HG02623 (cell line): Measurements from ENCODE around the gene MAP3K12.

ENCODE experiments used
- ATAC-seq: cut with Tn5 transposase; IDR thresholded peaks from one replicate; pipeline ENCODE4 v1.9.1; 2021; ENCODE audit warnings: moderate library complexity; ENCODE audit not compliant: unreplicated experiment

MAP3K12 gene

GRCh38 chr12:53474077-53474476 lies 25.2 kb downstream of the MAP3K12 start:
- no peak for ATAC-seq

GRCh38 chr12:53472056-53472582 lies 27.1 kb downstream of the MAP3K12 start:
- no peak for ATAC-seq

- no peak for ATAC-seq
These were observed 31.0 kb downstream of the MAP3K12 start for GRCh38 chr12:53468282-53468681.

DNA sequence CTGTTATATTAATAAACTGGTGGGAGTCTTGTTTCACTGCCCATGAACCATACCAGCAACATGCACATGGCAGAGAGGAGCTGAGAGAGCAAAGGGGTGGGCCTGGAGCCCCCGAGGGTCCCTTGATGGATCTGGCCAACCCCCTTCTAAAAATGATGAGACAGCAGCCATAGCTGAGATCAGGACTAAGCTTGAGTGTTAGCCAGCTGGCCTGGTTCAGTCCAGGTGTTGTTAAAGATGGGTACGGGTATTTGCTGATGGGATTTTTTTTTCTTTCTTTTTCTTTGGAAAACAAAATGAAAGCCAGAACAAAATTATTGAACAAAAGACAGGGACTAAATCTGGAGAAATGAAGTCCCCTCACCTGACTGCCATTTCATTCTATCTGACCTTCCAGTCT lies 31.4 kb downstream of the MAP3K12 start:
- ATAC-seq: no peak

DNA sequence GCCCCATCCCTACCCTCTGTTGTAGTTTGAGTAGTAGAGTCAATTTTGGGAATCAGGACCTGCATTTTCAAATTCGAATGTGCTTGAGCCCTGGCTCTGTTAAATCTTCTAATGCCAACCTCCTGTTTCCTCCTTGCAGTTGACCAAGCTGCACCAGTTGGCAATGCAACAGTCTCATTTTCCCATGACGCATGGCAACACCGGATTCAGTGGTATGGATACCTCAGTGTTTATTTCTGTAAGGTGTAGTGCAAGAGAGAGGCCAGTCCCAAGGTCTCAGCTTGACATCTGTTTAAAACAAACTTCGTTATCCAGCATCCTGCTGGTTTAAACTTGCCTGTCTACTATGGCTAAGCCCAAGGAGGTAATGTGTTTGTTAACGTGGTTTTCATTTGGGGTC lies 32.2 kb downstream of the MAP3K12 start:
- no peak for ATAC-seq

DNA sequence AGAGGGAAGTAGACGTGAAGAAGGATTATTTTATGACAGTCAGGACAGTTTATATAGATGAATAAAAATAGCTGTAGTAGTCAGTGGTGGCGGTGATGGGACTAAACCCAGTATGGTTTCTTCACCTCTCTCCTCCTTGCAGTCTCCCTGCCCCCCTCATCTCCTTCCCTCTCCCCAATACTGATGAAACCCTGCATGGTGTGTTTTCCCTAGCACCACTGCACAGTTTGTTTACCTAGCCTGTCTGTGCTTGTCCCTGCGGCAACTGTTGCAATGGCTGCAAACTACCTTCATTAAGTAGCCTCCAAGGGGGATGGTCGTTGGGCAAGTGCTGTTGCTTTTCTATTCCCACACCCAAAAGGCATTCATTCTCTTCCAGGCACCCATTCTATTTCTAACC lies 32.6 kb downstream of the MAP3K12 start:
- no peak for ATAC-seq

GRCh38 chr12:53465679-53466078 lies 33.6 kb downstream of the MAP3K12 start:
- ATAC-seq: no peak

GRCh38 chr12:53464685-53465418 lies 34.4 kb downstream of the MAP3K12 start:
- no peak for ATAC-seq

GRCh38 chr12:53463802-53464560 lies 35.3 kb downstream of the MAP3K12 start:
- no peak for ATAC-seq

DNA sequence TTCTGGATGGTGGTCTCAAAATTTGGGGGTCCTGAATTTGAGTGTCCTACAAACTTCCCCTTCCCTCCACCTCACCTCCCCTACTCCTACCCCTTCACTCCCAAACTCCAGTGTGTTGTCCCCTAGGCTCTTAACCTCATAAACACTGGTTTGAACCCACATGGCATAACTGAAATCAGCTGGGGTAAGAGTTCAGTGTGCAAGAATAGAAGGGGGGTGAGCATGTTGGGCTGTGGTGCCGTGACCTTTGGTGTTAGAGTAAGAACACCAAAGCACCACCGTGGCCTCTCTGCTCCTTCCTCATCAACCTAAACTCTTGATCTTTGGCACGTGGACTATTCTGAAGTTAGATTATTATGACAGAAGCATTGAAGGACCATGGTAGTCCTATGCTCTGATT lies 36.3 kb downstream of the MAP3K12 start:
- no peak for ATAC-seq

DNA sequence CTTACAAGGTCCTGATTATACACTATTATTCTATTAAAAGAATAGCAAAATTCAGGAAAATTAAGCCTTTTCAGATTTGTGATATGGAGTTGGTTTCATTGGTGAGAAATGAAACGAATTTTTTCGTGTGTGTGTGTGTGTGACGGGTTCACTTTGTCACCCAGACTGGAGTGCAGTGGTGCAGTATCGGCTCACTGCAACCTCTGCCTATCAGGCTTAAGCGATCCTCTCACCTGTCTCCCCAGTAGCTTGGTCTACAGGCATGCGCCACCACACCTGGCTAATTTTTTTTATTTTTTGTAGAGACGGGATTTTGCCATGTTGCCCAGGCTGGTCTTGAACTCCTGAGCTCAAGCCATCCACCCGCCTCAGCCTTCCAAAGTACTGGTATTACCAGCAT lies 37.7 kb downstream of the MAP3K12 start:
- no peak for ATAC-seq

DNA sequence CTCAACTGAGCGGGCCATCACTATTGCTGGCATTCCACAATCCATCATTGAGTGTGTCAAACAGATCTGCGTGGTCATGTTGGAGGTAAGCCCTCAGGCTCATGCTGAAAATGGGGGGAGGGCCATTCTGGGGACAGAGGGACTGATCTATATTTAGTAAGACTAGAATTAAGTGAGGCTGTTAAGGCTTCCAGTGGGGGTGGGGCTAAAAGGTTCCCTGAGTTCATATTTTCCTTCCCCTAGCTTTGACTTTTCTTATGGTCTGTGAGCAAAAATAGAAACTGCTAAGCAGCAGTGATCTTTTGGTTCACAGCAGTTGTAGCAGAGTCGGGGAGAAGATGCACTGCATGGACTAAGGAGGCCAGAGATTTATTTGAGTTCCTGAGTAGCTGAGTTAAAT lies 38.2 kb downstream of the MAP3K12 start:
- ATAC-seq: no peak

DNA sequence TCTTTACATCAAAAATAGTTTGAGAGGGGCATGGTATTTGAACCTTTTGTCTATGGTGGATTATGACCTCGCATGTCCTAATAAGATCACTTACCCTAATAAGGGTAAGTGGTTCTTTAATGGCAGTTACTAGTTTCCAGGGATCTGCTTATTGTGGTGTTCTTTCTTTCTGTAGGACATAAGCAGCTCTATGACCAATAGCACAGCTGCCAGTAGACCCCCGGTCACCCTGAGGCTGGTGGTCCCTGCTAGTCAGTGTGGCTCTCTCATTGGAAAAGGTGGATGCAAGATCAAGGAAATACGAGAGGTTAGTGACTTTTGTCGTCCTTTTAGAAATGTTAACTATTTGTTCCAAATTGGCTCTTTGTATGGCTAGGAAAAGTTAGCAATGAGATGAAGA lies 40.2 kb downstream of the MAP3K12 start:
- no peak for ATAC-seq

GRCh38 chr12:53456654-53457366 lies 42.4 kb downstream of the MAP3K12 start:
- no peak for ATAC-seq

GRCh38 chr12:53454707-53455106 lies 44.6 kb downstream of the MAP3K12 start:
- ATAC-seq: no peak

DNA sequence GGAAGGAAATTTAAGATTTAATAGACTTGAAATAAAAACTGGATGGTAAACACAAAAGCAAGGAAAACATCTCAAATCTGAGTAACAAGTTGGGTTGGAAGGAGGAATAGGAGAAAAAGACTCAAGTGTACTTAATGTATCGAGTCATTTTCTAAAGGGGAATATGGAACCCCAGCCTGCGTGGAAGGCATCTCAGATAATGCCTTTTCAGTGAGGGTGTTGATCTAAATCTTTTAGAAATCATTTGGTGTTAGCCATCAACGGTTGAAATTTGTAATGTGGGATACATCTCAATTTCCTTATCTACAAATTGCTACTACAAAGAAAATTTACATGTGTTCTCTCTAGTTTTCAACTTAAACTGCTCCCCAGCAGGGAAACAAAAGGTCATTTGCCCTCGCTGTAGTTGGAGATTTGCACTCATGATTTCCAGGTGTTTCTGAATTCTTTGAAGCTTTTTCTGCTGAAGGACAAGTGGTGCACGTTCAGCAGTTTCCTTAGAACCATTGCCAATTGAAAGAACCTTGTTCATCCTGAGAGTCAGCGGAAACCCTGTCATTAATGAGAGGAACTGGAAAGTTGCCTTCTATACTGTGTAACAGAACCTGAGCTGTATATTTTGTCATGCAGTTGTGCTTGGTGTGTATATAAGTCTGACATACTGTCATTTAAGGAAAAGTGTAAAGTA lies 45.2 kb downstream of the MAP3K12 start:
- ATAC-seq: no peak

DNA sequence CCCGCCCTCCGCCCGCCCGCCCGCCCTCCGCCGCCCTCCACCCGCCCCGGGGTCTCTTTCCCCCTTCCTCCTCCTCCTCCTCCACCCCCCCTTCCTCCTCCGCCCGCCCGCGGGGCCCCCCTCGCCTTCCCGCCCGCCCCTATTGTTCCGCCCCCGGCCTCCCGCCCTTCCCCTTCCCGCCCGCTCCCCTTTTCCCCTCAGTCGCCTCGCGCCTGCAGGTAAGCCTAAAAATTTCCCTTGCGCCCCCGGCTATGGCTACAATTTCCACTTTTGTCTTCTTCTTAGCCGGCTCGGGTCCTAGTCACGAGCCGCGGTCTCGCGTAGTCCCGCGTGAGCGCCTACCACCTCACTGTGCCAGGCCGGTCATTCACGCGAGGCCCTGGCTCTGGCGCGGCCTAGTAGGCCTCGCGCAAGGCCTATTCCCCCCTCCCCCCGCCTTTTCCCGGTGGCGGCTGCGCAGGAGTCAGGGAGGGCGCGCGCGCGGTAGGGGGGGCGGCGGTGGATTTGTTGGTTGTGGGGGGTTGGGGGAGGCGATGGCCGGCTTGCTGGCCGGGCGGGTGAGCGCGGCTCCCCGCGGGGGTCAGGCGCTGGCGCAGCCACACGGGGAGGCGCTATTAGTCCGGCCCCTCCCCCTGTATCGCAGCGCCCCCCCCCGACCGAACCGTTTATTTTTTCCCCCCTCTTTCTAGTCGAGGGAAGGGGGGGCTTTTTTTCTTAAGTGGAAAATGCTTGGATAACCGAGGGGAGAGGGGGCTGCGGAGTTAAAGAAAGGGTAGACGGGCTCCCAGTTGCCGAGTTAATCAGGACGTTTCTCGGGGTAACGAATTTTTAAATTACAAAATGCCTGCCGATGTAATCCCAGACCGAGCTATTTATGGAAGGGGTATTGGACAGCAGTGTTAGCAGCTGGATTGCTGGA lies 46.8 kb downstream of the MAP3K12 start:
- ATAC-seq: no peak

DNA sequence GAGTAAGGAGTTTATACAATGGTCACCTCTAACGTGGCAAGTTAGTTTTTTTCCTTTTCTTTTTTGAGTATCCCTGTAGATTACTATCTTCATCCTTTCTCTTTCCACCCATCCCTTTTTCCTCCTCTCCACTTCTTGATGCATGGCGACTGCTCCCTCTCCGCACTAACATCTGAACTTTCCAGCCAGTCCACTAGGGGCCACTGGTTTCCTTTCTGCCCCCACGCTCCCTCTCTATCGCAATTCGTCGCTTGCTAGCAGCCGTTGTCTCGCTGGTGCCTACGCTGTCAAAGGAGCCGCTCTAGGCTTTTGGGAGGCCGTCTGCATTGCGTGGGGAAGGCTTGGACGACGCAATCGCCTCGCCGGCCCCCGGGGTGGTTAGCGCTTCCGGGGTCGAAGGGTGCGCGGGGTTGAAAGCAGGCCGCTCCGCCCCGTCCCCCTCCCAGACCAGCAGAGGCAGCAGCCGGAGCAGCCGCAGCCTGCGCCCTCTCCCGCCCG lies 47.5 kb downstream of the MAP3K12 start, which contains the start of gene PCBP2:
Gene PCBP2, plus strand, starts transcription at position 442 of the 498 bp plus-strand sequence. CDS start 2,699 bp downstream, outside the sequence.
- ATAC-seq: peak; percentile 96

DNA sequence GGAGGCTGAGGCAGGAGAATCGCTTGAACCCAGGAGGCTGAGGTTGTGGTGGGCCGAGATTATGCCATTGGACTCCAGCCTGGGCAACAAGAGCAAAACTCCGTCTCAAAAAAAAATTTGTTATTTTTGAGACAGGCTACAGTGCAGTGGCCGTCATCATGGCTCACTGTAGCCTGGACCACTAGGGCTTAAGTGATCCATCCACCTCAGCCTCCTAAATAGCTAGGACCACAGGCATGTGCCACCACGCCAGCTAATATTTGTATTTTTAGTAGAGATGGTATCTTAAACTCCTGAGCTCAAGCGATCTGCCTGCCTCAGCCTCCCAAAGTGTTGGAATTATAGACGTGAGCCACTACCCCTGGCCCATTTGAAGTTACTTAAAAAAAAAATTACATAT lies 48.3 kb downstream of the MAP3K12 start:
- no peak for ATAC-seq
